ENCODE measurements around the gene WSCD2.
"Not testable (repeated sequence)": the region's sequence is repeated elsewhere in the genome, so short reads cannot be mapped to it uniquely, and the experiment has no call there.

The WSCD2 gene

DNA sequence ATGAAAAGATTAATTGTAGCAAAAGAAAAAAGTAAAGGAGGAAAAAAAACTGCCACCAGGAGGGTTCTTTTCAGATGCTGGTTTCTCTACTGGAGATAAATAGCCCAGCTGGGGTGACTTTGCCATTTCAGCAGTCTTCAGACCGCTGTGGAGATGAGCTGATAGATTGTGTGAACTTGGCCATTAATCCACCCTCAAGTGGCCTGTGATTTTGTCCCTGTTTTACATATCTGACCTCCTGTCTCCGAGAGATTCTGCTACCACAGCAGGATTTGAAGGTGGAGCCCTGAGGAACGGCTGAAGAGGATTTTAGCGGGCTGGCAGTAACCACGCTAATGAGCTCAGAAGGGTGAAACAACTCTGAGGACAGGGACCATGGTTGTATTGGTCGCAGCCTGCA, 72.7 kb downstream of the WSCD2 start:
- no peak for DNase-seq

DNA sequence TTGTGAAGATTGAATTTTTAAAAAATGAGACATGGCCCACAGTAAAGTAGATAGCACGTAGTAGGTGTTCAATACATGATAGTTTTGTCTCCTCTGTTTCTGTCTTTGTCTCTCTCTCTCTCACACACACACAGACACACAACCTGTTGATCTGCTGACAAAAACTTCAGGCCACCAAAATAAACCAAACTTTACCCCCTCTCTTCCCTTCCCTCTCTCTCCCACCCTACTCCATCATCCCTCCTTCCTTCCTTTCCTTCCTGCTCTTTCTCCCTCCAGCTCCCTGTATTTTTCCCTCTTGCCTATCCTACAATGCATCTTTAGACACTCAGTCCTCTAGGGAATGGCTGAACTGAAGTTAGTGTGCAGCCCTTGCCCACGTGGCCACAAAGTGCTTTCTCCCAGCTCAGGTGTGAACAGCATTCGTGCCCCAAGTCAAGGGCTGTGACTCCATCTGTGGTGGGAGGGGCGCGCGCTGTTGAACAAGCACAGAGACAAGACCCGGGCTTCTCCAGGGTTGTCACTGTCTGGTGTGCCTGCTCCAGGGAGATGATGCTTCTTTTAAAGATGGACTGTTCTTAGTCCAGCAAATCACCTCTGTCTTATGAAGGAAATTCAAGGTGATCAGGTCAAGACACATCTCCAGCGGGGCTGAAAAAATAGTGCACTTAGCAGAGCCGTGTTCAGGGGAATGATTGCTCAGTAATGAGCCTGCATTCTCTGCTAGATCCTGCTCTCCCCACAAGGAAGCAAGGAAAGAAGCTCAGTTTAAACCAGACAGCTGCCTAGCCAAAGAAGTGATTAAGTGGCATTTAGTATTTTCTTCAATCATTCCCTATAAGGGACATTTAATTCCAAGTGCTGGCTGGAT, 75.3 kb downstream of the WSCD2 start:
- peak in 1 of 2 experiments; percentile 29 for DNase-seq

GRCh38 chr12:108205864-108206263, 76.8 kb downstream of the WSCD2 start:
- DNase-seq, result no peak

DNA sequence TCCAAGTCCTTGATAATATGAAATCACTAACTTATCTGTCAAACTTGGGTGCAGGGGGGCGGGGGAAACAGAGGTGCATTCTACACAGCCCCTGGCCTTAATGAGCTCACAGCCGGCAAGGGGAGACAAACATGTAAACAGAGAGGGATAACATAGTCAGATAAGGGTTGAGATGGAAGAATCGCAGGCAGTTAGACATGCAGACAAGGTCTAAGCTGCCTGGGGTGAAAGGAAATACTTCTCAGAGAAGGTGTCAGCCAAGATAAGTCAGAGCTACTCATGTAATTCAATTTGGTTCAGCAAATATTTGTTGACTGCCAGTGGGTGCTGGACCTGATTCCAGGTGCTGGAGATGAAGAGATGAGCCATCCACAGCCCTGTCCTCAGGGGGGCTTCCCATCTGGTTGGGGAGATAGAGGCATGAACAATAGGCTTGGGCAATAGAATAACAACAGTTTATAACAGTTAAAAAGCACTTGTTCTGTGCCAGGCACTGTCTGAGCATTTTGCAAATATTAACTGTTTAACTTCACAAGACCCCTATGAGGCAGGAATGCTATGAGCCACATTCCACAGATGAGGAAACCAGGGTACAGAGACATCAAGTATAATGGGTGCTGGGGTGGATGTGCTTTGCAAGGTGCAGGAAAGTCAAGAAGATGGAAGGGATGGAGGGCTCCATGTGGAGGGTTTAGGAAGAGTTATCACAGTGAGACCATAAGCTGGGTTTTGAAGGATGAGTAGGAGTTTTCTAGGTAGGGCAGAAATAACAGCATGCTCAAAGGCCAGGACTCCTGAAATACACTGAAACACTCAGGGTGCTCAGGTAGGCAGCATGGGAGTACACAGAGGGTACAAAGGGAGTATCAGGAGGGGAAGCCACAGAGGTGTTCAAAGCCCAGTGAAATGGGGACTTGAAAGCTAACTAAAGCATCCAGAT, 79.0 kb downstream of the WSCD2 start:
- DNase-seq, result no peak

- no peak for DNase-seq
Observed at GRCh38 chr12:108210001-108210400, 80.9 kb downstream of the WSCD2 start.

- DNase-seq, result no peak
Observed at GRCh38 chr12:108211157-108211556, 82.1 kb downstream of the WSCD2 start.

DNA sequence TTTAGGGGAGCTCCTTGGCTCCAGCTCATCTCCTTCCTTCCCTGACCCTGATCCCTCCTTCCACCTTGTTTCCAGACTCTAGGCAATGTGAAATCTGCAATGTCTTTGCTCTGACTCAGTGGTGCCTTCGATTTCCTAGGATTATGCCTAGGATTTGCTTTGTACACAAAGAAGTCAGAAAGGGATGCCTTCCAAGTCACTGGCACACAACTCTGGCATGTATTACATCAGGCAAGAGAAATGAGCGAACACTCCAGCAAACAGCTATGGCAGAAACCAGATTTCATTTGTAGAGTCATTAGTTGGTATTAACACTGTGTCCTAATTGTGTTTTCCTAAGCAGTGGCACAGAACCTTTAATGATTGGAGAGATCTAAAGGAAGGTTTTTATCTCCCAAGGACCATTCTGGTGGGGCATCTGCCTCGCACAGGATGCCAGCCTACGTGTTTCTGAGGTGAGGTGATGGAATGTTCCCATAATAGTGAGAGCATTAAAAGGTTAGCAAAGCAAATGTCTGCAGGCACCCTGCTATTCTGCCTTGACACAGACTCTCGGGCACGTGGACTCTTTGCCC, 84.9 kb downstream of the WSCD2 start:
- no peak for DNase-seq

DNA sequence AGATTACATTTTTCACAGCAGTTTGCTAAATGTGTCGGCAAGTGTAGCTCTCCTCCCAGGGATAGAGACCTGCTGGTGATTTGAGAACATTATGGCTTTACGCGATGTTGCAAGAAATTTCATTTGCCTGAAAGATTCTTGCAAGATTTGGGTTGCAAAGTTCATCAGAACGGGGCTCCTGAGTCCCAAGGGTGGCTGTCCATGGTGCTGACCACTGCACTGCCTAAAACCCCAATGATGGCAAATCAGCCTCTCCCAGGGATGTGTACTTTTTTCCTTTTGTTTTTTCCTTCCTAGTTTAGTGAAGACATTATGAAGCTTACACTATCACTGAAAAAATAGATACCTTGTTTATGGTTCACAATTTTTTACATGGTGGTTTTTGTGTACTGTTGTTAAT, 85.4 kb downstream of the WSCD2 start:
- DNase-seq, result no peak

DNA sequence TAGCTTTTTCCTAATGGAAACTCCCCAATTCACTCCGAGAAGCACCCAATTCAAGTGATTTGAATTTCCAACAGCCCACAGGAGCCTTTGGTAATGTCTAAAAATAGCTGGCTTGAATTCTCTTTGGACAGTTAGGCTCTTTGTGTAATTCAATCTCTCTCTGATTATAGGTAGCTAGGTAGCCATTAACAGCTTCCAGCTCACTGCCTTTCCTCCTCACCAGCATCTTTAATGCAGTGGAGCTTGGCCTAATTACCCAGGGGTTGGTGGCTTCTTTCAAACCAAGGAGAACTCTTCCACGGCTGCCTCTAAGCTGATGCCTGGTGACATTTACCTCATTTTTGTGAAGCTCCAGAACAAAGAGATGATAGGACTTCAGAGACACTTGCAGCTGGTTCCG, 86.4 kb downstream of the WSCD2 start:
- peak; percentile 11 to 57 for DNase-seq

DNA sequence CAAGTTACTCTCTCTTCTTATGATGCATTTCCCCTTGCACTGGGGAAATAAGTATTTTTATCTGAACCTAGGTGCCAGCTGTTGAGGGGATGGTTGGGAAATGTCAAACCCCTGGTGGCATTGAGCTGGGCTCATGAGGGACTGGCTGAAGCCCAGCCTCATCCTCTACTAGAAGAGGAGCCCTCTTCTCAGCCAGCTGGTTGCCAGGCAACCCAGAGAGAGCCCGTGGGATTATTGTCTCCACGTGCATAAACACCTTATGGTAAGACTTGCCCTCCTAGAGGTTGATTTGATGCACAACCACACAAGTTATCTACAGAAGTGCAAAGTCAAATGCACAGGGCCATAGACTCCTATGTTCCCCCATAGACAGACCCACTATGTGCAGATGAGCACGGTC, 89.8 kb downstream of the WSCD2 start:
- DNase-seq, result peak in 1 of 2 experiments; percentile 9

GRCh38 chr12:108225101-108225500, 96.0 kb downstream of the WSCD2 start:
- DNase-seq, result not testable (repeated sequence)

- no peak for DNase-seq
Observed at GRCh38 chr12:108226866-108227265, 97.8 kb downstream of the WSCD2 start.

DNA sequence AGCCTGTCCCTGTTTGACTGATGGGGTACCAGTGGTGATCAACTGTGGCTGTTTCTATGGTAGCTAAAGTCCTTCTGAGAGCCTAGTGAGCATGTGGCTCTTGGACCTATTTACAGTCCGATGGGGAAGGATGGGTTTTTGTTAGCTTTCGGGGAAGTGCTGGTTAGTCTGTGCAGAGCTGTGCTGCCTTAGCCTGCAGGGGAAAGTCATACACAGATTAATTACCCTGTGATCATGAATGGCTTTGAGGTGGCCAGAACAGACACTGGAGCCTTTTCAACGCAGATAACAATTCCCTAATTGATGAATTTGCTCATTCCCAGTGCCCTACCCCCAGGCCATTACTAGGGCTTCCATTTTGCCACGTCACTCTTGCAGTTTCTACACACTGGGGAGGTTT, 99.7 kb downstream of the WSCD2 start:
- DNase-seq, result no peak

DNA sequence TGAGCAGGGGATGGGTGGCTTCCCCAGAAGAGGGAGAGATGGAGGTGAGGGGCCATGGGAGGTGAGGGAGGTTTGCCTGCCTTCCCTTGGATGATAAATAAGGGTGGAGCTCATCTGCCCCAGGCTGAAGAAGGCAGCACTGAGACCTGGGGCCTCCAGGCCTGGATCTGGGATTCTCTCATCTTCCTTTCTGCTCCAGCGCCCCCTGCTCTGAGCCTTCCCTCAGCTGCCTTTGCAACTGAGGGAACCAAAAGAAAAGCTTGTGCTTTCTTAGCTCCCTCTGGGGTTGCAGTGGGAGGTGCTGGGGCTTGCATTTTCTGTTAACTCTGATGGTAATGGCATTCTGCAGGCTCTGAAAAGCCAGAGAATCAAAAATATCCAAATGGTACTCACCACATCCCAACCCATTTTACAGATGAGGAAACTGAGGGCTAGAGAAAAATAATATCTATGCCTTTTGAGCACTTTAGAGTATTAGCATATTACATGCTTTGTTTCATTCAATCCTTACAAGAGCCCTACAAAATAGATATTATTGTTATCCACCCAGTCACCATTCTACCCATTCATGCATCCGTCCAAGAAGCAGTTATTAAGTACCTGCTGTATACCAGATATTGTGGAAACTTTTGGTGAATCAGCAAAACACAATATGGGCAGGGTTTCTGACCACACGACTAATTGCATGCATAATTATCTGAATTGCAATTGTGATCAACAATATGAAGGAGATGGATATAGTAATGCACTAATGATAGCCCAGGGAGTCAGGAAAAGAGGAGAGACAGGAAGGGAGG, 102.2 kb downstream of the WSCD2 start:
- DNase-seq, result no peak

GRCh38 chr12:108231909-108232434, 102.9 kb downstream of the WSCD2 start:
- no peak for DNase-seq

- no peak for DNase-seq
Observed at GRCh38 chr12:108232565-108232964, 103.5 kb downstream of the WSCD2 start.

GRCh38 chr12:108234158-108234557, 105.1 kb downstream of the WSCD2 start:
- DNase-seq, result no peak

- DNase-seq, result no peak
Observed at GRCh38 chr12:108235197-108235984, 106.3 kb downstream of the WSCD2 start.

DNA sequence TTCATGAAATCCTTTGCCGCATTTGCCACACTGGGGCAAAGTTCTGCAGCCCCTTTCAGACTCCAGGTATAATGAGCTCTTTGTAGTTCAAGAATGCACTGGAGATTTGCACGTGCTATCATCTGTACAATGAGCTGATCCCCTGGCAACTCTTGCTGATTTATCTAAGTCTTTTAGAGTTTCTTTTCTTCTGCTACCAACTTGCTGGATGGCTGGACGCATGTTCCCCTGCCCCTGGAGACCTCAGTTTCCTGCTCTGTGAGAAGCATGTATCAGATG, 106.8 kb downstream of the WSCD2 start:
- no peak for DNase-seq

- no peak for DNase-seq
Observed at GRCh38 chr12:108236366-108236765, 107.3 kb downstream of the WSCD2 start.

GRCh38 chr12:108237272-108237671, 108.2 kb downstream of the WSCD2 start:
- DNase-seq, result no peak

DNA sequence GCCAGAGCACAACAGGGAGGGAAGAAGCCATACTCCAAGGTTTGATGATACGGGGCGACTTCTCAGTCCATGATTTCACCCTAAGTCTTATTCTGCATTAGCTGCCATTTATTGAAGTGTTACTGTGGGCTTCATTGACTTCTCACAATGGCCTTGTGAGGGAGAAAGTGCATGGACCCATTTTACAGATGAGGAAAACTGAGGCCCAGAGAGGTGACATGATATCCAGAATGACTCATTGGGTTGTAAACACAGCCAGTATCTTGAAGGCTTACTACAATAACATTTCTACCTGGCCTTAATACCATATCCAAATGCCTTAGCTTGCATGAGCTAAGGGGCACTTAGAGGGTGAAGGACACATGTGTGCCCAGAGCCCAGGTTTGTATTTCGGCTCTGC, 109.4 kb downstream of the WSCD2 start:
- no peak for DNase-seq

Data from NCI-H187 (cell line).